ENCODE data around the gene LMBRD1.

GRCh38 chr6:69768664-69769063 lies 28.1 kb downstream of the LMBRD1 start:
- TF ChIP-seq REST (IDR thresholded peaks at IDR 0.05; ENCODE audit: low read depth): no peak
- TF ChIP-seq EP300 (IDR thresholded peaks at IDR 0.05; ENCODE audit: borderline replicate concordance): no peak
- TF ChIP-seq MAX (IDR thresholded peaks at IDR 0.05): no peak
- TF ChIP-seq CREB1 (IDR thresholded peaks at IDR 0.05; ENCODE audit: low read depth): no peak
- no peak for TF ChIP-seq CEBPB (IDR thresholded peaks at IDR 0.05)
- no peak for TF ChIP-seq TAF1 (IDR thresholded peaks at IDR 0.05; ENCODE audit: low read depth)
- no peak for TF ChIP-seq EGR1 (IDR thresholded peaks at IDR 0.05)

All from Ishikawa (cell line).